ENCODE measurements around the gene MFAP4. TPM values are rescaled to one million over a fixed set of nuclear protein-coding genes. Genes with fewer than 3 reads are reported as not detected.

Gene MFAP4
- total RNA-seq, 1 experiment from 2014 or later: not detected

DNA sequence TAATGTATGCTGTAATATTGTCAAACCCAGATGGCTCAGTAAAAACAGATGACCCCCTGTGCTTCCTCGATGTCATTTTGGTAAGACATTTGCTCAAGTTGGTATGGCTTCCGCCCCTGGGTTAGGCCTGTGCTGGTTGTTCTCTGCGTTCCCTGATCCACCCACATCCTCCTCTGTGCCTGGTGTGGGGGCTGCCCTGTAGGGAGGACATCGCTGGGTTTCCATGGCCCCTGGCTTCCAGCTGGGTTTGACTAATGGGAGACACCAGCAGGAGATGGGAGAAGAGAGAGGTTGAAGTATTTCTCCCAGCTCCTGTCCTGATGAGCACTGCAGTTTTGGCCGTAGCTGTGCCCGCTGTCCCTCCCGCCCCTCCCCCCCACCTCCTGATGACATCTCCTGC, 4.4 kb upstream of the MFAP4 start:
- POLR2A ChIA-PET: no interaction called here
- BruUV-seq (replicated peaks): no TSS peak
- Histone ChIP-seq H3K4me1 (peaks cover 13% of the 10 kb centered on the region; the same call in 1 of the 2 replicates), H3K4me3 (ENCODE audit: low read depth, low read length) (no peak overlapping the region), H3K36me3 (ENCODE audit: control insufficient read depth, insufficient read depth, low read length) (no peaks in the 10 kb centered on the region), H3K9me3 (no peaks in the 10 kb centered on the region), H3K27me3 (replicated peaks; ENCODE audit: control insufficient read depth, insufficient read depth, low read length) (no peaks in the 10 kb centered on the region)
- no peak for TF ChIP-seq CTCF (IDR thresholded peaks at IDR 0.05; ENCODE audit: insufficient read depth in 1 of 2, low read depth in 1 of 2, low read length in 1 of 2, severe bottlenecking in 1 of 2, unreplicated experiment in 1 of 2)
- Mint-ChIP-seq H3K4me3 (ENCODE audit: unreplicated experiment) (no peak overlapping the region), H3K27ac (ENCODE audit: unreplicated experiment) (no peak overlapping the region), H3K9me3 (ENCODE audit: unreplicated experiment) (no peaks in the 10 kb centered on the region), H3K36me3 (ENCODE audit: insufficient read depth, unreplicated experiment) (peaks cover 2% of the 10 kb centered on the region), H3K4me1 (ENCODE audit: low read depth, unreplicated experiment) (peaks cover 8% of the 10 kb centered on the region), H3K27me3 (ENCODE audit: insufficient read depth, unreplicated experiment) (peaks cover 6% of the 10 kb centered on the region)
- DNase-seq: no peak
- intact Hi-C loops (cut with micrococcal nuclease; ENCODE audit: unreplicated experiment): no loop called here
- CTCF ChIA-PET: no interaction called here

GRCh38 chr17:19390951-19391350, 4.0 kb upstream of the MFAP4 start:
- CTCF ChIA-PET: no interaction called here

More at GRCh38 chr17:19390951-19391350, 4.0 kb upstream of the MFAP4 start:
- peaks cover 6% of the 10 kb centered on the region for H3K36me3 Mint-ChIP-seq (ENCODE audit: insufficient read depth, unreplicated experiment)
- Histone ChIP-seq H3K27me3 (replicated peaks; ENCODE audit: control insufficient read depth, insufficient read depth, low read length) (no peaks in the 10 kb centered on the region), H3K36me3 (ENCODE audit: control insufficient read depth, insufficient read depth, low read length) (peaks cover 1% of the 10 kb centered on the region; the same call in 1 of the 2 replicates), H3K4me3 (ENCODE audit: low read depth, low read length) (no peak overlapping the region), H3K9me3 (no peaks in the 10 kb centered on the region), H3K4me1 (peaks cover 16% of the 10 kb centered on the region; the same call in 1 of the 2 replicates)
- H3K27ac Mint-ChIP-seq (ENCODE audit: unreplicated experiment): no peak overlapping the region
- no peak for DNase-seq
- POLR2A ChIA-PET: no interaction called here
- peaks cover 6% of the 10 kb centered on the region for H3K27me3 Mint-ChIP-seq (ENCODE audit: insufficient read depth, unreplicated experiment)
- BruUV-seq (replicated peaks): no TSS peak
- no peak for TF ChIP-seq CTCF (IDR thresholded peaks at IDR 0.05; ENCODE audit: insufficient read depth in 1 of 2, low read depth in 1 of 2, low read length in 1 of 2, severe bottlenecking in 1 of 2, unreplicated experiment in 1 of 2)
- H3K4me1 Mint-ChIP-seq (ENCODE audit: low read depth, unreplicated experiment): peaks cover 8% of the 10 kb centered on the region
- H3K4me3 Mint-ChIP-seq (ENCODE audit: unreplicated experiment): no peak overlapping the region
- H3K9me3 Mint-ChIP-seq (ENCODE audit: unreplicated experiment): no peaks in the 10 kb centered on the region
- intact Hi-C loops (cut with micrococcal nuclease; ENCODE audit: unreplicated experiment): no loop called here
